ENCODE data around the gene DRC1. TPM values are rescaled to one million over a fixed set of nuclear protein-coding genes. Genes with fewer than 3 reads are reported as not detected.

Gene DRC1
- total and polyA plus RNA-seq, 12 donors: 0.10 to 0.56 (median 0.14) TPM; not detected in 7

DNA sequence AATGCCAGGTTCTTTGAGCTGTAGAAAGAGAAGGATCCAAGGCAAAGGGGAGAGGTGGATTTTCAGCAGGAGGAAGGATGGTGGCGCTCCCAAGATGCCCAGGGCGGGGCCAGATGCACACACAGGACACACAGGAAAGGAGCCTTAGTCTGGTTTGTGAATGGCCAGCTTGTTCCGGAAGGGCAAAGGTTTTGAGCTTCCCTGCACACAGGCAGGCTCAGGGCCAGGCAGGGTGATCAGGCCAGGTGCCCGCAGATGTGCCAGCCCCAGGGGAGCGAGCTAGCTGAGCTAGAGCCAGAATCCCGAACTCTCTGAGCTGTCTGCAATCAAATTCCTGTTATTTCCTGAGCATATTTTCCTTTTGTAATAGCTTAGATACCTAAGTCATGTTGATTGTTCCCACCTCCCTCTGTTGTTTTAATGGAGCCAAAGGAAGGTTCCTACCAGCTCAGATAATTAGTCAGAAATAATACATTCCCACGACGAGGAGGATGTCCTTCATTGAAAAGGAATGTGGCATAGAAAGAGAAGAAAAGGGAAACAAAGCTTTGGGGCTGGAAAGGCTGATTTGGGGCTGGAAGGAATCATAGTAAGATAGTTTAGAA lies 89.9 kb downstream of the DRC1 start:
- Histone ChIP-seq H3K4me1 (replicated peaks in 1 of 2) (no peaks in the 10 kb centered on the region), H3K27ac (no peak overlapping the region), H3K4me3 (no peak overlapping the region), H3K27me3 (no peaks in the 10 kb centered on the region), H3K9me3 (replicated peaks in 1 of 3) (no peaks in the 10 kb centered on the region), H3K36me3 (replicated peaks in 1 of 2) (no peaks in the 10 kb centered on the region)
- intact Hi-C loops (cut with DNase I): no loop called here
- TF ChIP-seq POLR2A (IDR thresholded peaks at IDR 0.05) (no peak), CTCF (IDR thresholded peaks at IDR 0.05) (no peak)
- WGBS, 4 donors: 69 to 77% (median 75%) methylated on average over 8 of the region's 8 CpGs
- DNase-seq: no peak

GRCh38 chr2:26492749-26493515 lies 91.2 kb downstream of the DRC1 start:
- no peaks in the 10 kb centered on the region for H3K9me3 ChIP-seq (replicated peaks in 1 of 3)
- no peak overlapping the region for H3K27ac ChIP-seq
- H3K36me3 ChIP-seq (replicated peaks in 1 of 2): no peaks in the 10 kb centered on the region
- DNase-seq: no peak
- no peaks in the 10 kb centered on the region for H3K27me3 ChIP-seq
- TF ChIP-seq CTCF (IDR thresholded peaks at IDR 0.05) (no peak), POLR2A (IDR thresholded peaks at IDR 0.05) (no peak)
- H3K4me3 ChIP-seq: no peak overlapping the region
- WGBS, 4 donors: 85 to 96% (median 88%) methylated on average over 7 of the region's 7 CpGs
- intact Hi-C loops (cut with DNase I): no loop called here
- H3K4me1 ChIP-seq (replicated peaks in 1 of 2): no peaks in the 10 kb centered on the region

DNA sequence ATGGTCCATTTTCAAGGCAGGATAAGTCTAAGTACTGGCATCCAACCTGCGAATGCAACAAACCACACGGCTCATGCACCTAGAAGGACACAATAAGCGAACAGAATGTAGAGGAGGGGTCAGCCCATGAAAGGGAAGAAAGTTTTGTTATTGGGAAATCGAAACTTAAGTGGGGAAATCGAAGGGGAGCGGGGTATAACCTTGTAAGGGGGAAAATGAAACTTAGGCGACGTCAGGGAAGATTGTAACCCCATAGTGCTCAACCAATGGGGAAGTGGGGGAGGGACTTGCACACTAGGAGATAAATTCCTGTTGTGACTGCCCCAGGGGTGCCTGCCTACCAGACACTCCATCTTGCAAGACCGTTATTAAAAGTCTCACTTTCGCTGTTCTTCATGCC lies 91.8 kb downstream of the DRC1 start:
- DNase-seq: no peak
- 81 to 93% (median 90%) methylated on average over 10 of the region's 10 CpGs for WGBS, 4 donors
- intact Hi-C loops (cut with DNase I): no loop called here
- no peaks in the 10 kb centered on the region for H3K36me3 ChIP-seq (replicated peaks in 1 of 2)
- H3K27ac ChIP-seq: no peak overlapping the region
- TF ChIP-seq POLR2A (IDR thresholded peaks at IDR 0.05): no peak
- no peak for TF ChIP-seq CTCF (IDR thresholded peaks at IDR 0.05)
- no peaks in the 10 kb centered on the region for H3K9me3 ChIP-seq (replicated peaks in 1 of 3)
- no peaks in the 10 kb centered on the region for H3K4me1 ChIP-seq (replicated peaks in 1 of 2)
- H3K4me3 ChIP-seq: no peak overlapping the region
- H3K27me3 ChIP-seq: no peaks in the 10 kb centered on the region

- intact Hi-C loops (cut with DNase I): no loop called here
- no peak overlapping the region for H3K27ac ChIP-seq
- 57 to 81% (median 76%) methylated on average over 4 of the region's 4 CpGs for whole genome bisulfite sequencing, 4 donors
- DNase-seq: peak in 1 of 7 donors; percentile 54
- no peak overlapping the region for H3K4me3 ChIP-seq
- TF ChIP-seq POLR2A (IDR thresholded peaks at IDR 0.05): no peak
- H3K9me3 ChIP-seq (replicated peaks in 1 of 3): no peaks in the 10 kb centered on the region
- H3K4me1 ChIP-seq (replicated peaks in 1 of 2): no peaks in the 10 kb centered on the region
- no peaks in the 10 kb centered on the region for H3K36me3 ChIP-seq (replicated peaks in 1 of 2)
- no peaks in the 10 kb centered on the region for H3K27me3 ChIP-seq
Observed at GRCh38 chr2:26494199-26494598, 92.5 kb downstream of the DRC1 start.
